GM12873 (cell line): Measurements from ENCODE around the gene SLC6A1.

ENCODE experiments used
- CTCF ChIP-seq: IDR thresholded peaks from 2 replicates; pipeline ENCODE4 v1.5.1; 2012; ENCODE audit warnings: low read depth, mild to moderate bottlenecking, moderate library complexity, low read length, control low read depth; ENCODE audit not compliant: insufficient read depth; ENCODE audit errors: missing control alignments

SLC6A1 gene

GRCh38 chr3:10950476-10951294 is 41.9 kb upstream of the SLC6A1 start:
- TF ChIP-seq CTCF, result peak; percentile 54

GRCh38 chr3:10951295-10951926 is 41.1 kb upstream of the SLC6A1 start:
- TF ChIP-seq CTCF, result no peak

GRCh38 chr3:10952525-10952924 is 40.0 kb upstream of the SLC6A1 start:
- TF ChIP-seq CTCF, result no peak

- TF ChIP-seq CTCF, result no peak
These were observed 37.8 kb upstream of the SLC6A1 start for GRCh38 chr3:10954740-10955139.

GRCh38 chr3:10955711-10956453 is 36.7 kb upstream of the SLC6A1 start:
- no peak for TF ChIP-seq CTCF

GRCh38 chr3:10956531-10956930 is 36.0 kb upstream of the SLC6A1 start:
- TF ChIP-seq CTCF, result no peak

- TF ChIP-seq CTCF, result no peak
These were observed 35.6 kb upstream of the SLC6A1 start for GRCh38 chr3:10956986-10957385.
